Karpas-422 (cell line): Measurements from ENCODE around the gene TJP1. TPM values are rescaled to one million over a fixed set of nuclear protein-coding genes. Genes with fewer than 3 reads are reported as not detected.
"Not testable (repeated sequence)": the region's sequence is repeated elsewhere in the genome, so short reads cannot be mapped to it uniquely, and the experiment has no call there.

ENCODE experiments used
- DNase-seq: peaks from one replicate; pipeline ENCODE4 v3.0.0-alpha.2; 2015
- H2AFZ ChIP-seq: fragments of 200-600 bp; sonication (generic); 2 replicates; pipeline ENCODE4 v1.6.1; 2014; ENCODE audit warnings: antibody characterized with exemption, low read length, mixed read lengths
- H3K27ac ChIP-seq: fragments of 200-600 bp; sonication (generic); 2 replicates; pipeline ENCODE4 v1.5.1; 2014; ENCODE audit warnings: mild to moderate bottlenecking, low read length, moderate library complexity
- H3K27me3 ChIP-seq: fragments of 200-600 bp; sonication (generic); 2 replicates; pipeline ENCODE4 v1.6.1; 2014; ENCODE audit warnings: low read length, mixed read lengths
- H3K36me3 ChIP-seq: fragments of 200-600 bp; sonication (generic); 2 replicates; pipeline ENCODE4 v1.6.1; 2014; ENCODE audit warnings: low read length, mixed read lengths; ENCODE audit not compliant: insufficient read depth
- H3K4me1 ChIP-seq: fragments of 200-600 bp; sonication (generic); 2 replicates; pipeline ENCODE4 v1.6.1; 2014; ENCODE audit warnings: mild to moderate bottlenecking, low read length, mixed read lengths
- H3K4me2 ChIP-seq: fragments of 200-600 bp; sonication (generic); 2 replicates; pipeline ENCODE4 v1.6.1; 2014; ENCODE audit warnings: low read length, low read depth, mild to moderate bottlenecking; ENCODE audit not compliant: poor library complexity, severe bottlenecking
- H3K4me3 ChIP-seq: fragments of 200-600 bp; sonication (generic); 2 replicates; pipeline ENCODE4 v1.5.1; 2014; ENCODE audit warnings: mild to moderate bottlenecking, antibody characterized with exemption, low read length, mixed read lengths
- H3K79me2 ChIP-seq: fragments of 200-600 bp; sonication (generic); 2 replicates; pipeline ENCODE4 v1.6.1; 2014; ENCODE audit warnings: mild to moderate bottlenecking, low read length, mixed read lengths
- H3K9ac ChIP-seq: fragments of 200-600 bp; sonication (generic); 2 replicates; pipeline ENCODE4 v1.6.0; 2014; ENCODE audit warnings: low read length
- H3K9me2 ChIP-seq: fragments of 200-600 bp; sonication (generic), shearing (Covaris generic); replicated peaks from 2 replicates; pipeline ENCODE4 v1.6.0; 2014; ENCODE audit warnings: mild to moderate bottlenecking, low read length, moderate library complexity; ENCODE audit not compliant: insufficient read depth
- H3K9me3 ChIP-seq: fragments of 300-700, 200-600 bp; sonication (generic); 2 replicates; pipeline ENCODE4 v1.6.1; 2014; ENCODE audit warnings: low read length, mixed read lengths
- H4K20me1 ChIP-seq: fragments of 200-600 bp; sonication (generic); 2 replicates; pipeline ENCODE4 v1.6.1; 2014; ENCODE audit warnings: mild to moderate bottlenecking, antibody characterized with exemption, low read length, low read depth; ENCODE audit not compliant: insufficient read depth
- total RNA-seq: library from RNA; depleted of rRNA; stranded (reverse); fragments of >200 nt; shearing (Covaris generic); gene quantifications from 2 replicates; pipeline ENCODE4 v1.2.3, GENCODE V29; 2014; ENCODE audit warnings: low replicate concordance

The TJP1 gene
- total RNA-seq, 1 experiment from 2014 or later: not detected

DNA sequence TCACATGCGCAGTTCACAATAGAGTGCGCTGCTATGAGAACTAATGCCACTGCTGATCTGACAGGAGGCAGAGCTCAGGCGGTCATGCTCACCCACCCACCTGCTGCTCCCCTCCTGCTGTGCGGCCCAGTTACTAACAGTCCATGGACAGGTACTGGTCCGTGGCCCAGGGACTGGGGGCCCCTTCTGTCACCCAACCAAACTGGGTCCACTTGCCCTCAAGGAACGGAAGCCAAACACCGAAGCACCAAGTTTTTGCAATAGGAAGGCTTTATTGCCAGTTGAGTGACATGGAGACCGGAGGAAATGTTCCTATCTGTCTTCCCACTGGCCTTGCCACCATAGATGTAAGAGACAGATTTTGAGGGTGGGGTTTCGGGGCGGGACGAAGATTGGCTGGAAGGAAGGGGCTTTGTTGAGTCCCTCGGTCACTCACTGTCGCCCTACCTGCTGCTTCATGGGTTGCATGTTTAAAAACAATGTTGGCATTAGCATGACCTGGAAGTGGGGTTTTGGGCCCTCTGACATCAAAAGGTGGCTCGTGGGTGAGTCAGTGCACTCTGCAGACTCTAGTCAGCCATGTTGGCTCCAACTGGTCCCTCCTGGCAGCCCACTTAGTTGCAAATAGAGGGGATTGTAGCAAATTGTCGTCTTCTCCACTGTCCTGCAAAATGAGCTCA lies 141.0 kb downstream of the TJP1 start:
- H3K9me3 ChIP-seq: no peaks in the 10 kb centered on the region; the same call in 1 of the 2 replicates
- no peak overlapping the region for H2AFZ ChIP-seq
- DNase-seq: no peak
- no peaks in the 10 kb centered on the region for H3K36me3 ChIP-seq
- H3K9ac ChIP-seq: no peak overlapping the region
- no peak overlapping the region for H3K27ac ChIP-seq
- no peaks in the 10 kb centered on the region for H3K4me1 ChIP-seq
- no peaks in the 10 kb centered on the region for H3K79me2 ChIP-seq
- H3K27me3 ChIP-seq: no peaks in the 10 kb centered on the region
- H3K9me2 ChIP-seq: no peaks in the 10 kb centered on the region
- no peaks in the 10 kb centered on the region for H4K20me1 ChIP-seq
- no peak overlapping the region for H3K4me3 ChIP-seq
- no peak overlapping the region for H3K4me2 ChIP-seq

DNA sequence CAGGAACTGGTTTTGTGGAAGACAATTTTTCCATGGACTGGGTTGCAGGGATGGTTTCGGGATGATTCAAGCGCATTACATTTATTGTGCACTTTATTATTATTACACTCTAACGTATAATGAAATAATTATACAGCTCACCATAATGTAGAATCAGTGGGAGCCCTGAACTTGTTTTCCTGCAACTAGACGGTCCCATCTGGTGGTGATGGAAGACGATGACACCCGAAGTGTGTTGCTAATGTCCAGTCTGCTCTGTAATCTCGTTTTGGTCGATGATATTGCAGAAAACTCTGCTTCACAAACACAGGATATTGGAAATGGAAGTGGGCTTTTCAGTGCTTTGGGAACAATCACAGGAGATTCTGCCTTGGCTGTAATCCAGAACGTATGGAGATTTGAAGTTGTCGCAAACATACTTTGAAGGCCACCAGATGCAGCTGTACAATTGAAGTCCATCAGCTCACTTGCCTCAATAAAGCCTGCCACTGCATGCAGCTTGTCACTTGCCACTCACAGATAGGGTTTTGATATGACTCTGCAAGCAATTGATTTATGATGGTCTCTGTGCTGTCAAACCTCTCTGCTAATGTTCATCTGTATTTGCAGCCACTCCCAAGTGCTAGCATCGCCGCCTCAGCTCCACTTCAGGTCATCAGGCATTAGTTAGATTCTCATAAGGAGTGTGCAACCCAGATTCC lies 141.7 kb downstream of the TJP1 start:
- Histone ChIP-seq H3K36me3 (no peaks in the 10 kb centered on the region), H4K20me1 (no peaks in the 10 kb centered on the region), H3K27me3 (no peaks in the 10 kb centered on the region), H3K4me2 (no peak overlapping the region), H3K79me2 (no peaks in the 10 kb centered on the region), H3K9me3 (no peaks in the 10 kb centered on the region; the same call in 1 of the 2 replicates), H3K4me1 (no peaks in the 10 kb centered on the region), H2AFZ (no peak overlapping the region), H3K9ac (no peak overlapping the region), H3K27ac (no peak overlapping the region), H3K9me2 (no peaks in the 10 kb centered on the region), H3K4me3 (no peak overlapping the region)
- no peak for DNase-seq

DNA sequence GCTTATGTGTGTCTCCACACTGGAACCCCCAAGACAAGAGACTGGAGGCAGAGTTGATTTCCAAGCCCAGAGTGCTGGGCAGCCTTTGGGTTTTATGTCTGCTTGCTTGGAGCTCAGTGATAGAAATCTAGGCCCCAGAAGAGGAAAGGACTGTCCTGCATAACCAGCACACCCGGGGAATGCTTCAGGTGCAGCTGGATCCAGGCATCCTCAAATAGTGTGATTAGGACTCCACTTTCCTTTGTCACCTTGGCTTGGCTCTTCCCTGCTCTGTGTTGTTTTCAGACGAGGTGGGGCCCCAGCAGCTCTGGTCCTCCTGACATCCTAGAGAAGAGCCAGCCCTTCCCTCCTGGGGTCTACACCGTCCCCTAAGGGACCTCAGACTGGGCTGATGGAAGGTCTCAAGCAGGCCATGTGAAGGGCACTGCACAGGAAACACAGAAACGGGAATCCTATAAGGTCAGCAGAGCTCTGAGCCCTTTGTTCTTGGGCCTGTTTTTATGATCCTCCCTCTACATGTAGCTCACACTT lies 143.7 kb downstream of the TJP1 start:
- H3K4me2 ChIP-seq: no peak overlapping the region
- H3K9me2 ChIP-seq: no peaks in the 10 kb centered on the region
- no peaks in the 10 kb centered on the region for H3K79me2 ChIP-seq
- no peak overlapping the region for H3K4me3 ChIP-seq
- DNase-seq: no peak
- no peaks in the 10 kb centered on the region for H3K4me1 ChIP-seq
- H3K9ac ChIP-seq: no peak overlapping the region
- H4K20me1 ChIP-seq: no peaks in the 10 kb centered on the region
- H3K9me3 ChIP-seq: no peaks in the 10 kb centered on the region
- no peaks in the 10 kb centered on the region for H3K27me3 ChIP-seq
- H3K36me3 ChIP-seq: no peaks in the 10 kb centered on the region
- H3K27ac ChIP-seq: no peak overlapping the region
- H2AFZ ChIP-seq: no peak overlapping the region

DNA sequence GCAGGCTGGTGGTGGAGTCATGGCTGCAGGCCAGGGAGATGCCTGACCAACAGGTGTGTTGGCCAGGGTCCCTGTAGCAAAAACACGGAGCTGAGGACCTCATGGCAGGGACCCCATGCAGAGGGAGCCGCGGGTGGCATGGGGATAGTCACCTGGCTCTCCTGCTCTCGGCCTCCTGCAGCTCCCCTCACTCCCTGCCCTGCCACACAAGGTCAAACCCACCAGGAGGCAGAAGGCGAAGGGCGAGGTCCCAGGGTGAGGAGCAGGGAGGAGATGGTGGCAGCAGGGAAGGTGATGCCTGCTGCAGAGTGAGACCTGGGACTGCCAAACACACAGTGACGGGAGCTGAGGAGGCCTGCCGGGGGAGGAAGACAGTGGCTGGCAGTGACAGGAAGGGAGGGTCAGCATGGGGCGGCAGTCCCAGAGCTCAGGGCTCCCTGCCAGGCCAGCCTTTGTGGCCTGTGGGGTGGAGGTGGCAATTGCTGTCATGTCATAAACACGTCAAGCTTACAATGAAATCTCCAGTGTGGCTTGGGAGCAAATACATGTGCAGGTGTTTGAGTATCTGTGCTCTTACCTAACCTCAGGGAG lies 144.3 kb downstream of the TJP1 start:
- Histone ChIP-seq H3K4me1 (no peaks in the 10 kb centered on the region), H3K4me2 (no peak overlapping the region), H3K9ac (no peak overlapping the region), H2AFZ (no peak overlapping the region), H3K9me3 (no peaks in the 10 kb centered on the region), H3K27me3 (no peaks in the 10 kb centered on the region), H3K36me3 (no peaks in the 10 kb centered on the region), H3K4me3 (no peak overlapping the region), H4K20me1 (no peaks in the 10 kb centered on the region), H3K27ac (no peak overlapping the region), H3K79me2 (no peaks in the 10 kb centered on the region), H3K9me2 (no peaks in the 10 kb centered on the region)
- DNase-seq: no peak

DNA sequence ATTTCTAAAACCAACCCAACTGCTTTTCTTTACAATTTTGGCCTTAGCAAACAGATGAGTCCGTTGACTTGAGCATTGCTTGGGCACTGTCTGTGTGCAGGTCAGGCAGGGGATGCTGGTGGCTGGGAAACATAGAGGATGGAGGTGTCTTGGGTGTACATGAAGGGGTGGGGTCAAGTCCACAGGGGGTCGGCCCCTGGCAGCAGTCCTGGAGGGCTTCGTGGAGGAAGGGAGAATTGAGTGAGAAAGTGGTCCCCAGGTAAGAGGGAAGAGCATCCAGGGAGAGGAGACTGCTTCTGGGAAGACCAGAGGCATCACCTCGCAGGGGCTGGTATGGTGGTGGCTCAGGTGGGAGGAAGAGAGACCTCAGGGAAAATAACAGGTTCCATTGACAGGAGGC lies 144.8 kb downstream of the TJP1 start:
- Histone ChIP-seq H3K4me3 (no peak overlapping the region), H3K79me2 (no peaks in the 10 kb centered on the region), H3K27ac (no peak overlapping the region), H3K9me2 (no peaks in the 10 kb centered on the region), H3K9ac (no peak overlapping the region), H3K27me3 (no peaks in the 10 kb centered on the region), H2AFZ (no peak overlapping the region), H3K4me2 (no peak overlapping the region), H3K4me1 (no peaks in the 10 kb centered on the region), H4K20me1 (no peaks in the 10 kb centered on the region), H3K36me3 (no peaks in the 10 kb centered on the region), H3K9me3 (no peaks in the 10 kb centered on the region)
- DNase-seq: no peak

DNA sequence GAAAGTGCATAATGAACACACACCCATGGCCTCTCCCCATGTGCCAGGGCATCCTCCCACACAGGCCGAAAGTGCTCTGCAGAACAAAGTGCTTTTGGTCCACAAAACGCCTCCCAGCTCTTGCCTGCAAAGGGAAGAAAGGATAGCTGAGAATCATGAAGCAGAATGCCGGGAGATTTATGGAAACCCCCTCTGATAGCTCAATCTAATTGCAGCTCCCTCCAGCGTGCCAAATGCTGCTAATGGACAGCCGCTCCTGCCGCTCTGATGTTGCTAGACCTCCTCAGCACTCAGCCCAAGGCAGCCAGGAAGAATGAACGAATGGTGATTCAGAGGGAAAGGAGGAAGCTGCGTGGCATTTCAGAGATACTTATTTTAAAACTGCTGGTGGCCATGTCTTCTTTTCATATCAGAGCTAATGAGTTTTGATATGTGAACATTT lies 145.3 kb downstream of the TJP1 start:
- Histone ChIP-seq H3K4me1 (no peaks in the 10 kb centered on the region), H3K79me2 (no peaks in the 10 kb centered on the region), H3K4me3 (no peak overlapping the region), H3K9me2 (no peaks in the 10 kb centered on the region), H3K4me2 (no peak overlapping the region), H3K36me3 (no peaks in the 10 kb centered on the region), H3K9ac (no peak overlapping the region), H4K20me1 (no peaks in the 10 kb centered on the region), H3K27ac (no peak overlapping the region), H2AFZ (no peak overlapping the region), H3K9me3 (no peaks in the 10 kb centered on the region), H3K27me3 (no peaks in the 10 kb centered on the region)
- DNase-seq: no peak

DNA sequence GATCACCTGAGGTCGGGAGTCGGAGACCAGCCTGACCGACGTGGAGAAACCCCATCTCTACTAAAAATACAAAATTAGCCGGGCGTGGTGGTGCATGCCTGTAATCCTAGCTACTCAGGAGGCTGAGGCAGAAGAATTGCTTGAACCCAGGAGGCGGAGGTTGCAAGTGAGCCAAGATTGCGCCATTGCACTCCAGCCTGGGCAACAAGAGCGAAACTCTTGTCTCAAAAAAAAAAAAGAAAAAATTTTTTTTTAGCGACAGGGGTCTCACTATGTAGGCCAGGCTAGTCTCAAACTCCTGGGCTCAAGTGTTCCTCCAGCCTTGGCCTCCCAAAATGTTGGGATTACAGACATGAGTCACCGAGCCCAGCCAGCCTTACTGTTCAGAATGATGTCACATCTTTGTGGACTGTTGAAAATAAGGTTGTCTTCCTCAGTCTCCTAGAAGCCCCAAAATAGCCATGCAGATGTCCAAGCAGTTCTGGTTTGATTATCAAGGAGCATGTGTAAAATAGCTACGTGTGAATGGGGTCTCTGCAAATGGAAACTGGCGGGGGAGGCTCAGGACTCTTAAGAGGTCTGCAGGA lies 145.8 kb downstream of the TJP1 start:
- not testable (repeated sequence) for H3K9me3 ChIP-seq, H4K20me1 ChIP-seq, H3K79me2 ChIP-seq, H3K4me2 ChIP-seq, H3K4me3 ChIP-seq, H2AFZ ChIP-seq, H3K9me2 ChIP-seq, H3K27me3 ChIP-seq, H3K9ac ChIP-seq, H3K4me1 ChIP-seq, H3K36me3 ChIP-seq, DNase-seq, H3K27ac ChIP-seq

DNA sequence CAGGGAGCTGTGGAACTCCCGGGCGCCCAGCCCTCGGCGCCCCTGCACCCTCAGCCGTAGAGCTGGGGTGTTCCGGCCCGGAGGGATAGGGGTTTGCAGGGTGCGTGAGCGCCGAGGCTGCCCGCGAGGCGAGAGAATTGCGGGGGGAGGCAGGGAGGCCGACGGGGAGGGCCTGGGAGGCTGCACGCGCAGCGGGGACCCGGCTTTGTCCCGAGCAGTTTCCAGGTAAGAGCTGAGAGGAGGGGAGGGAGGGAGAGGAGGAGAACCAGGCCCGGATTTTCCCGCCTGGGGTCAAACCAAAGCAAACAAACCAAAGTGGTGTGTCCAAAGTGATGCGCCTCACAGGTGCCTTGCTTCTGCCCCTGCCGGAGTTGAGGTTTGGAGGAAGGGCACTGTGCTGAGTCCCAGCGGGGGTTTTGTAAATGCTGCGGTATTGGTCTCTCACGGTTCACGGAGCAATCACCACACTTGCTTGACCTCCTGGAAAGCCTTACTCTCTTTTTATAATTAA lies 146.4 kb downstream of the TJP1 start:
- no peak overlapping the region for H2AFZ ChIP-seq
- H3K9me3 ChIP-seq: no peaks in the 10 kb centered on the region
- no peaks in the 10 kb centered on the region for H3K27me3 ChIP-seq
- no peaks in the 10 kb centered on the region for H3K4me1 ChIP-seq
- no peak overlapping the region for H3K27ac ChIP-seq
- H3K9me2 ChIP-seq: no peaks in the 10 kb centered on the region
- H3K4me2 ChIP-seq: no peak overlapping the region
- no peaks in the 10 kb centered on the region for H3K36me3 ChIP-seq
- H3K4me3 ChIP-seq: no peak overlapping the region
- no peaks in the 10 kb centered on the region for H4K20me1 ChIP-seq
- no peak for DNase-seq
- no peaks in the 10 kb centered on the region for H3K79me2 ChIP-seq
- no peak overlapping the region for H3K9ac ChIP-seq
